Measurements from ENCODE around the gene ZMAT2.
"Not testable (repeated sequence)": the region's sequence is repeated elsewhere in the genome, so short reads cannot be mapped to it uniquely, and the experiment has no call there.

Gene ZMAT2

DNA sequence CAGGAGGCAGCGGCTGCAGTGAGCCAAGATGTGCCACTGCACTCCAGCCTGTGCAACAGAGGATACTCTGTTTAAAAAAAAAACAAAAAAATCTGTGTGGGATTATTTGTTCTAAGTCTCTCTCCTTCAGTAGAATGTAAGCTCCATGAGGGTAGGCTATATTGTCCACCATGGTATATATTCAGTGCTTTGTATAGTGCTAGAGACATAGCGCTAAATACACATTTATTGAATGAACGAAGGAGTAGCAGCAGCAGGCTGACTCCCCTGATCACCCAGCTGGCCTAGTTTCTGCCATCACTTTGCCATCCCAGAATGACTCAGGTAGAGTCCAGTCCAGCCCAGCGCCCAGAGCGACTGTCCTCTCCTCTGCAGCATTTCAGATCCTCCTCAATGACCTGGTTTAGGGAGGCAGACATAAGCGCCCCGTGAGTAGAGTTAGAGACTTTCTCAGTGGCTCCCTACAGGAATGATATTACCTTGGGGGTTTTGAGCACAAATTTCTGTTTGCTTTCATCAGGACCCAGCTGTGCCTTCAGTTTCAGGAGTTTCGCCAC, 9.8 kb upstream of the ZMAT2 start:
- Mint-ChIP-seq H3K9me3 (no peaks in the 10 kb centered on the region), H3K36me3 (ENCODE audit: low read depth) (peaks cover 40% of the 10 kb centered on the region), H3K27ac (peak overlapping the region; percentile 98)

DNA sequence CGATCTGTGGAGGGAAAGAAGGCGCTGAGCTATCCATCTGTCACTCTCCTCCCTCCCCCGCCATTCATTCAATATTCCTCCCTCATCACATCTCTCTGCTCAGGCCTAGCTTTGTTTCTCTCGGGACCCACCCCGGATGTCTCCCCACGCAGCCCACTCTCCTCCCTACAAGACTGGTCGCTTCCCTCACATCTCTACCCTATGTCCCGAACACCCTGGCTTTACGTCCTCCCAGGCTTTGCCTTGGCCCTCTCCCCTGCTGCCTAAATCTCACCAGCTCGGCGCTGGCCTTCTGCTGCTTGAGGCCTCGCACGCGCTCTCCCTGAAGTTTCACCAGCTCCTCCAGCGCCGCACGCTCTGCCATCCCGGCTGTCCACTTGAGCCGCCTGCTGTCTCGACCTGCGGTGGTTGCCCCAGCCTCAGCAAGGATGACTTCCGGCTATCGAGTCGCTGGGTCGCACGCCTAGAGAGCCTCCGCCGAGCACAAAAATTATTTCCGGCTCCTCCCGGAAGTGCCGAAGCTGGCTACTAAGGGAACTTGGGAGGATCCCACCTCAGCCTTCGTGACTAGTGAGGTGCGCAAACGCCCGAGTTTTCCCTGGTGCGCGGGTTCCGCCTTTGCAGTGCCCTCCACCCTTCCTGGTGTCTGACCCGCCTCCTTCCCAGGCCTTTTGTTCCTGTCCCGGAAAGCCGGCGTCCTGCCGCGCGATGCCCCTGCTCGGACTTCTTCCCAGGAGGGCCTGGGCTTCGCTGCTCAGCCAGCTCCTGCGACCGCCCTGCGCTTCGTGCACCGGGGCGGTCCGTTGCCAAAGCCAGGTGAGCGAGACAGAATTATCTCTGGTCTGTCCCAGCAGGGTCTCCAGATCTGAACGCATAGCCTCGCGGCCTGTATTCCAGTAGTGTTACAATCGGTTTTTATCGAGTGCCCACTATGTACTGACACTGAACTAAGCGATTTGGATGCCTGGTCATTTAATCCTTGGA, 9.0 kb upstream of the ZMAT2 start, which contains the start of the genes HARS1 and HARS2:
Gene HARS1, minus strand, starts transcription at position 430 of the 984 bp plus-strand sequence. Its CDS starts 66 bp downstream, at position 364.
Gene HARS2, plus strand, starts transcription at position 515 of the 984 bp plus-strand sequence. Its CDS starts 194 bp downstream, at position 709.
- peak; percentile 86 for DNase-seq
- peaks cover 48% of the 10 kb centered on the region for H3K36me3 Mint-ChIP-seq (ENCODE audit: low read depth)
- peak within 1 kb of the TSS; percentile 98 for H3K27ac Mint-ChIP-seq
- ATAC-seq: peak; percentile 98
- H3K4me1 Mint-ChIP-seq: peaks cover 48% of the 10 kb centered on the region
- no peaks in the 10 kb centered on the region for H3K27me3 Mint-ChIP-seq
- no peaks in the 10 kb centered on the region for H3K9me3 Mint-ChIP-seq
- H3K4me3 Mint-ChIP-seq: peak within 1 kb of the TSS; percentile 100

More for the DNA sequence above, 9.8 kb upstream of the ZMAT2 start:
- no peak for ATAC-seq
- DNase-seq: no peak
- no peaks in the 10 kb centered on the region for H3K27me3 Mint-ChIP-seq
- H3K4me1 Mint-ChIP-seq: peaks cover 45% of the 10 kb centered on the region
- peak overlapping the region; percentile 100 for H3K4me3 Mint-ChIP-seq

DNA sequence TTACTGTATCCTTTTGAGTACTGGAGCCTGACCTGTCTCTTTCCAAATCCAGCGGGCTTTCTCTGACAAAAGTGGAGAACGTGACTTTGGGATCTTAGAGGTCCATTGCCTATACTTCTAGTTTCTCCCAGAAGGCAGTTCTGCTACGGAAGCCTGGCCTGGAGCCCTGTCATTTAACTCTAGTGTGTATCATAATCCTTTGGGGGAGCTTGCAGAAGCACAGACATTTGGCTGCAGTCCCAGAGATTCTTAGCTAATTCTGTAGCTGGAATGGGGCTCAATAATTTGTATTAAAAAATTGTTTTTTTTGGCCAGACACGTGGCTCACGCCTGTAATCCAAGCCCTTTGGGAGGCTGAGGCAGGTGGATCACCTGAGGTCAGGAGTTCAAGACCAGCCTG, 6.0 kb upstream of the ZMAT2 start:
- peaks cover 36% of the 10 kb centered on the region for H3K4me1 Mint-ChIP-seq
- peaks cover 65% of the 10 kb centered on the region for H3K36me3 Mint-ChIP-seq (ENCODE audit: low read depth)

DNA sequence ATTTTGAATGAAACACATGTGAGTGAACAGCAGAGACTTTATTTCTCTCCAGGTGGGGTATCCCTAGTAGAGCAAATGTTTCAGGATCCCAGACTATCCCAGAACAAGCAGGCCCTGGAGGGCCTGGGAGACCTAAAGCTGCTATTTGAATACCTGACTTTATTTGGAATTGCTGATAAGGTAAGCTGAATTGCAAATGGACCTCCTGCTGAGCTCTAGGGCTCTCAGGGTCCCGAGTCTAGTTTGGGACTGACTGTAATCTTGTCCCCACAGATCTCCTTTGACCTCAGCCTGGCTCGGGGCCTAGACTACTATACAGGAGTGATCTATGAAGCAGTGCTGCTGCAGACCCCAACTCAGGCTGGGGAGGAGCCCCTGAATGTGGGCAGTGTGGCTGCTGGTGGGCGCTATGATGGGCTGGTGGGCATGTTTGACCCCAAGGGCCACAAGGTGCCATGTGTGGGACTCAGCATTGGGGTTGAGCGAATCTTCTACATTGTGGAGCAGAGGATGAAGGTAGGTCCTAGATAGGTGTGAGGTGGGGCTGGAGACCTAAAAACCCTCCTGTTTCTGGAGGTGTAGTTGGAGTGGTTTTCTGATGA, 3.3 kb upstream of the ZMAT2 start:
- Mint-ChIP-seq H3K9me3 (no peaks in the 10 kb centered on the region), H3K4me3 (no peak overlapping the region), H3K4me1 (peaks cover 35% of the 10 kb centered on the region), H3K27ac (no peak overlapping the region), H3K27me3 (no peaks in the 10 kb centered on the region), H3K36me3 (ENCODE audit: low read depth) (peaks cover 76% of the 10 kb centered on the region)
- DNase-seq (no peak), ATAC-seq (no peak)

More for the DNA sequence above, 6.0 kb upstream of the ZMAT2 start:
- H3K27me3 Mint-ChIP-seq: no peaks in the 10 kb centered on the region
- ATAC-seq: no peak
- H3K27ac Mint-ChIP-seq: no peak overlapping the region
- DNase-seq: no peak
- no peaks in the 10 kb centered on the region for H3K9me3 Mint-ChIP-seq
- H3K4me3 Mint-ChIP-seq: no peak overlapping the region

DNA sequence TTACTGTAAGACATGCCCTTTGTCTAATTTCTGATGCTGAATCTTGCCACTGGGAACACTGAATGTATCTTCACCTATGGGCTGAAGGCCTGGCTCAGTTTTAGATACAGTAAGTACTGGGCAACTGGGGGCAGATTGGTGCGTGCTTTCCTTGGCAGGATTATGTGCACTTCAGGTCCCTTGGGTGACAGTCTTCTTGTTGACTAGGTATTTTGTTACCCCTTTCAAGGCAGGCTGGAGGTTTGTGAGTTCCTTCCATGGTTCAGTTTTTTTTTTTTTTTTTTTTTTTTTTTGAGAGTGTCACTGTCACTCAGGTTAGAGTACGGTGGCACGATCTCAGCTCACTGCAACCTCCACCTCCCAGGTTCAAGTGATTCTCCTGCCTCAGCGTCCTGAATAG, 7.6 kb downstream of the ZMAT2 start:
- no peak overlapping the region for H3K4me3 Mint-ChIP-seq
- no peak overlapping the region for H3K27ac Mint-ChIP-seq
- no peak for ATAC-seq
- H3K36me3 Mint-ChIP-seq (ENCODE audit: low read depth): peaks cover 31% of the 10 kb centered on the region
- H3K4me1 Mint-ChIP-seq: peaks cover 17% of the 10 kb centered on the region
- H3K9me3 Mint-ChIP-seq: no peaks in the 10 kb centered on the region
- peaks cover 3% of the 10 kb centered on the region for H3K27me3 Mint-ChIP-seq
- no peak for DNase-seq

DNA sequence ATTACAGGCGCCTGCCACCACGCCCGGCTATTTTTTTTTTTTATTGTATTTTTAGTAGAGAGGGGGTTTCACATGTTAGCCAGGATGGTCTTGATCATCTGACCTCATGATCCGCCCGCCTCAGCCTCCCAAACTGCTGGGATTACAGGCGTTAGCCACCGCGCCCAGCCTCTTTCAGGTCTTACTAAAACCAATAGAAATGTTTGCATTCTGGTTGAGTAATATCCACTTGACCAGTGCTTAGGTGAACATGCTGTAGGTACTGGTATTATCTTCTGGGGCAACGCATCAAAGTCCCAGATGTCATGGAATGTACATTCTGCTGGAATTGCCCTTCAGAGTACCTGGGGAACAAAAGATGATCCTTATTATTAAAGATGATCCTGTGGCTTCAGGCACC, 8.5 kb downstream of the ZMAT2 start:
- H3K36me3 Mint-ChIP-seq (ENCODE audit: low read depth): peaks cover 27% of the 10 kb centered on the region
- peaks cover 20% of the 10 kb centered on the region for H3K4me1 Mint-ChIP-seq
- not testable (repeated sequence) for ATAC-seq, H3K27ac Mint-ChIP-seq, H3K4me3 Mint-ChIP-seq, H3K27me3 Mint-ChIP-seq, H3K9me3 Mint-ChIP-seq, DNase-seq

DNA sequence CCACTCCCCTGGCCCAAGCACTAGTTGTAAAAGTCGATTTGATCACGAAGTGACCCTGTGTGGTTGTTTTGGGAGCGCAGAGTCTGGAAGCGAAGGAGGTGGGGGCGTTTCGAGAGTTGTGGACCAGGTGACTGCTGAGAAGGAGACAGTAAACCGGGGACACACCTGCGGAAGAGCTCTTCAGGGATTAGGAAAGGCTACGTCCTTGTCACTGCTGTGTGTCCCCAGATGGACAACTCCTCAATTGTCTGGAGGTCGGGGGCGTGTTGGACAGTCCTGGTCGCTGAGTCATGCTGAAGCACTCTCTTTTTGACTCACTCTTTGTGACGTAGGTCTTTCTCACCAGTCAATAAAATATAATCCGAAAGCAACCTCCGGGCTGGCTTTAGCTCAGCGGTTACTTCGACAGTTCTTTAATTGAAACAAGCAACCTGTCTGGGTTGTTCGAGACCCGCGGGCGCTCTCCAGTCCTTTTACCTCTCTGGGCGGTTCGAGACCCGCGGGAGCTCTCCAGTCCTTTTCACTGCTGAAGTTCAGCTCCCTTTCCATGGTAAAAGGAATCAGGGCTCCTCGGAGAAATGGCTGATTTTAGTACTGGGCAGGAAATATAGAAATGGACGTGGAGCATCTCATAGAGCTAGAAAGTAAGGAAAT, 10.8 kb downstream of the ZMAT2 start:
- peaks cover 11% of the 10 kb centered on the region for H3K36me3 Mint-ChIP-seq (ENCODE audit: low read depth)
- peak overlapping the region; percentile 93 for H3K27ac Mint-ChIP-seq
- peak overlapping the region; percentile 92 for H3K4me3 Mint-ChIP-seq
- peaks cover 3% of the 10 kb centered on the region for H3K27me3 Mint-ChIP-seq
- peak; percentile 79 for DNase-seq
- ATAC-seq: peak; percentile 95
- H3K9me3 Mint-ChIP-seq: no peaks in the 10 kb centered on the region
- H3K4me1 Mint-ChIP-seq: peaks cover 21% of the 10 kb centered on the region

DNA sequence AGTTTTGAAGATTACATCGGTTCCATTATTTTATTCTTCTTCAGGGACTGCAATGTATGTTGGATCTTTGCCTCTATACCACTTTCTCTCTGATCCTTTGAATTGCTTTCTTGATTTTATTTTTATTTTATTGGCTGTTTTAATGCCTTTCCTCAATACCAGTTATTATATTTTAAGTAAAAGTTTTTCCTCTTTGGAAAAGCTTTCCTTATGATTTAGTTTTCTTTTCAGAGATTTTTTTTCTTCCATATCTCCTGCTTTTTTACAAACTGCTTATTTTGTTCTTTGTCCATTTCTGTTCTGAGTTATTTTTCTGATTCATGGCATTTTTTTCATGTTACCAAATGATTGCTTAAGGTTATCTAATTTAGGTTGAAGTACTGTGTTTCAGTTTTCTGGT, 11.5 kb downstream of the ZMAT2 start:
- peak overlapping the region; percentile 92 for H3K4me3 Mint-ChIP-seq
- no peaks in the 10 kb centered on the region for H3K9me3 Mint-ChIP-seq
- peak overlapping the region; percentile 19 for H3K27ac Mint-ChIP-seq
- H3K36me3 Mint-ChIP-seq (ENCODE audit: low read depth): peaks cover 5% of the 10 kb centered on the region
- DNase-seq: no peak
- ATAC-seq: no peak
- peaks cover 21% of the 10 kb centered on the region for H3K4me1 Mint-ChIP-seq
- peaks cover 3% of the 10 kb centered on the region for H3K27me3 Mint-ChIP-seq

DNA sequence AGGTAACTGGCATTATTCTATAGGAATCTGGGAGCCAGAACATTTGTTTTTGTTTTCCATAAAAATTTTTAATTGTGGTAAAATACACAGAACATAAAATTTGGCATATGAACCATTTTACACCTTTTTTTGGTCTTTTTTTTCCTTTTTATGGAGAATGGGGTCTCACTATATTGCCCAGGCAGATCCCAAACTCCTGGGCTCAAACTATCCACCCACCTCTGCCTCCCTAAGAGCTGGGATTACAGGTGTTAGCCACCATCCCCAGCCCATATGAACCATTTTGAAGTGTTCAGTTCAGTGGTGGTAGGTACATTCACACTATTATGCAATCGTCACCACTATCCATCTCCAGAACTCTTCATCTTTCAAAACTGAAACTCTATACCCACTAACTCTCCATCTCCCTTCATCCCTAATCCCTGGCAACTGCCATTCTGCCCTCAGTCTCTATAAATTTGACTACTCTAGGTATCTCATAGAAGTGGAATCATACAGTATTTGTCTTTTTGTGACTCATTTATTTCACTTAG, 13.4 kb downstream of the ZMAT2 start:
- Mint-ChIP-seq H3K4me3 (no peak overlapping the region), H3K36me3 (ENCODE audit: low read depth) (peaks cover 5% of the 10 kb centered on the region), H3K9me3 (no peaks in the 10 kb centered on the region), H3K27me3 (peaks cover 3% of the 10 kb centered on the region), H3K4me1 (peaks cover 21% of the 10 kb centered on the region), H3K27ac (no peak overlapping the region)
- no peak for DNase-seq
- ATAC-seq: no peak

DNA sequence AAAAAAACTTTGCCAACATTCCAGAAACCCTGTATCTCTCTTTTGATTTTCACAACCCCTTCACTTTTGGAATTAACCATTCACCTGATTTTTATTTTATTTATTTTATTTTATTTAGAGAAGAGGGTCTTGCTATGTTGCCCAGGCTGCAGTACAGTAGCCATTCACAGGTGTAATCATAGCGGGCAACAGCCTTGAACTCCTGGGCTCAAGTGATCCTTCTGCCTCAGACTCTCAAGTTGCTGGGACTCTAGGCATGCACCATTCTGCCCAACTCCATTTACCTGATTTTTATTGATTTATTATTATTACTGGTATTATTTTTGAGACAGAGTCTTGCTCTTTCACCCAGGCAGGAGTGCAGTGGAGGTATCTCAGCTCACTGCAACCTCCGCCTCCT, 16.0 kb downstream of the ZMAT2 start:
- DNase-seq; ATAC-seq; H3K36me3 Mint-ChIP-seq (ENCODE audit: low read depth); H3K27me3 Mint-ChIP-seq; H3K27ac Mint-ChIP-seq; H3K4me3 Mint-ChIP-seq; H3K9me3 Mint-ChIP-seq: not testable (repeated sequence)
- peaks cover 15% of the 10 kb centered on the region for H3K4me1 Mint-ChIP-seq

DNA sequence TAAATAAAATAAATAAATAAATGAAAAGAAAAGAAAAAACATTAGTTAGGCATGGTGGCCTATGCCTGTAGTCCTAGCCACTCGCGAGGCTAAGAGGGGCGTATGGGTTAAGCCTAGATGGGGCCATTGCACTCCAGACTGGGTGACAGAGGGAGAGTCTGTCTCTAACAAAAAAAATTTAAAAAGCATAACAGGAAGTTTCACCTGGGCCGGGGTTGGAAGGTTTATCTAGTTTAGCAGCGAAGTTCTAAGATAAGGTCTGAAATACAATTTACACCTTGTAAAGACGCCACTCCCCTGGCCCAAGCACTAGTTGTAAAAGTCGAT, 18.0 kb downstream of the ZMAT2 start:
- H3K36me3 Mint-ChIP-seq (ENCODE audit: low read depth): no peaks in the 10 kb centered on the region

DNA sequence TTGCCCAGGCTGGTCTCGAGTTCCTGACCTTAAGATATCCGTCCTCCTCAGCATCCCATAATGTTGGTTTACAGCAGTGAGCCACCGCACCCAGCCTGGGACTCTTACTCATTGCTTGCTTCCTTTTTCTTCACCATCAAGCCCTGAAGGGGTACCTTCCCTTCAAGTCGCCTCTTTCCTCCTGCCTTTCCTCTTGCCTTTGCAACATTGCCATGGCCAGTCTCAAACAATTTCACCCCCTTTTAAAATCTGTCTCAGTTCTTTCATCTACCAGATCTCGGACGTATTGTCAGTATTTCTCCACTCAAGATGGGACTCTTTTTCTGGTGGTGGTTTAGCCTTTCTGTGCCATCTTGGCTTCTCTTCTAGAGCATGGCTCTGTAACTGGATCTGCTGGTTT, 20.5 kb downstream of the ZMAT2 start:
- H3K4me1 Mint-ChIP-seq; DNase-seq; H3K27ac Mint-ChIP-seq; ATAC-seq; H3K4me3 Mint-ChIP-seq; H3K36me3 Mint-ChIP-seq (ENCODE audit: low read depth); H3K9me3 Mint-ChIP-seq: not testable (repeated sequence)
- peaks cover 17% of the 10 kb centered on the region for H3K27me3 Mint-ChIP-seq

More for the DNA sequence above, 18.0 kb downstream of the ZMAT2 start:
- Mint-ChIP-seq H3K4me1 (peaks cover 4% of the 10 kb centered on the region), H3K9me3 (no peaks in the 10 kb centered on the region), H3K27ac (no peak overlapping the region), H3K27me3 (peaks cover 7% of the 10 kb centered on the region), H3K4me3 (no peak overlapping the region)
- ATAC-seq (no peak), DNase-seq (no peak)

DNA sequence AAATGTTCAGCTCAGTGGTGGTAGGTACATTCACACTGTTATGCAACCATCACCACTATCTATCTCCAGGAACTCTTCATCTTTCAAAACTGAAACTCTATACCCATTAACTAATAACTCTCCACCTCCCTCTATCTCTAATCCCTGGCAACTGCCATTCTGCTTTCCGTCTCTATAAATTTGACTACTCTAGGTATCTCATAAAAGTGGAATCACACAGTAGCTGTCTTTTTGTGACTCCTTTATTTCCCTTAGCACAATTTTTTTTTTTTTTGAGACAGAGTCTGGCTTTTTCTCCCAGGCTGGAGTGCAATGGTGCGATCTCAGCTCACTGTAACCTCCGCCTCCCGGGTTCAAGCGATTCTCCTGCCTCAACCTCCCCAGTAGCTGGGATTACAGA, 21.1 kb downstream of the ZMAT2 start:
- peaks cover 24% of the 10 kb centered on the region for H3K27me3 Mint-ChIP-seq
- H3K27ac Mint-ChIP-seq: not testable (repeated sequence)

More for the DNA sequence above, 21.1 kb downstream of the ZMAT2 start:
- not testable (repeated sequence) for H3K9me3 Mint-ChIP-seq; ATAC-seq; H3K4me3 Mint-ChIP-seq; H3K36me3 Mint-ChIP-seq (ENCODE audit: low read depth); DNase-seq; H3K4me1 Mint-ChIP-seq
